Measurements from ENCODE around the gene SLC22A2.
"Not testable (repeated sequence)": the region's sequence is repeated elsewhere in the genome, so short reads cannot be mapped to it uniquely, and the experiment has no call there.

SLC22A2 gene

DNA sequence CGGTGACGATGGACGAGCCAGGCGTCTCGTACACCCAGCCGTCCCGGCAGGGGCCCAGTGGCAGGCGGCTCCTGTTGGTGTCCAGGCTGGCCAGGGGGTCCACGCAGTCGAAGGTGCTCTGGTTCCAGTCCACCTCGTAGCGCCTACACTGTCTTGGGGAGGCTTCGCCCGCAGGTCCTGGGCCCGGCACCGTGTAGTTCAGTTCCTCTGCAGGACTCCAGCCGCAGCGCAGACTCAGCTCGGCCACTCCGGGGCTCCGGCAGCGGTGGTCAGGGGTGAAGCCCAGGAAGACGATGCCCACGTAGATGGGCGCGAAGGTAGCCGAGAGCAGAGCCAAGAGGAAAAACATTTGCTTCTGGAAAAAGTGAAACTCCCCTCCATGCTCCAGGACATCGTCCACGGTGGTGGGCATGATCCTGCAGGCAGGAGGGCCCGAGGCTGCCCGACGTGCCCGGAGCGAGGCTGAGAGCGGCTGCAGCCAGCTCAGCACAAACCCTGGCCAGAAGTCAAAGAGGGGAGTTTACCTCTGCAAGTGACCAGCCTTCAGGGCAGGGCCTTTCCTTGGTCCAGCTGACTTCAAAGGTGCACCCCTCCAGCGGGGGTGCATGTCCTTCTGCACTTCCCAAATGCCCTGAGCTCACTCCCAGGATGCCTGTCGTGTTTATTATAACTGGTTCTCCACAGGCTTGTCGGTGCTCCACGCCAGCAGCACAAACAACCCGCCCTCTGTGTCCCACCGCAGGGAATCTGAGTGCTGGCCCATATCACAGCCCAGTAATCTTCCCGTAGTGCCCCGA lies at the start of gene SLC22A2:
Gene SLC22A2, minus strand, starts transcription at position 476 of the 797 bp plus-strand sequence. Its CDS starts 64 bp downstream, at position 412.
- DNase-seq (ENCODE audit: extremely low read depth, low read depth), result no peak
- no peak within 1 kb of the TSS for H3K4me3 ChIP-seq (replicated peaks; ENCODE audit: low read depth, low read length)
- TF ChIP-seq, protein P1, sequence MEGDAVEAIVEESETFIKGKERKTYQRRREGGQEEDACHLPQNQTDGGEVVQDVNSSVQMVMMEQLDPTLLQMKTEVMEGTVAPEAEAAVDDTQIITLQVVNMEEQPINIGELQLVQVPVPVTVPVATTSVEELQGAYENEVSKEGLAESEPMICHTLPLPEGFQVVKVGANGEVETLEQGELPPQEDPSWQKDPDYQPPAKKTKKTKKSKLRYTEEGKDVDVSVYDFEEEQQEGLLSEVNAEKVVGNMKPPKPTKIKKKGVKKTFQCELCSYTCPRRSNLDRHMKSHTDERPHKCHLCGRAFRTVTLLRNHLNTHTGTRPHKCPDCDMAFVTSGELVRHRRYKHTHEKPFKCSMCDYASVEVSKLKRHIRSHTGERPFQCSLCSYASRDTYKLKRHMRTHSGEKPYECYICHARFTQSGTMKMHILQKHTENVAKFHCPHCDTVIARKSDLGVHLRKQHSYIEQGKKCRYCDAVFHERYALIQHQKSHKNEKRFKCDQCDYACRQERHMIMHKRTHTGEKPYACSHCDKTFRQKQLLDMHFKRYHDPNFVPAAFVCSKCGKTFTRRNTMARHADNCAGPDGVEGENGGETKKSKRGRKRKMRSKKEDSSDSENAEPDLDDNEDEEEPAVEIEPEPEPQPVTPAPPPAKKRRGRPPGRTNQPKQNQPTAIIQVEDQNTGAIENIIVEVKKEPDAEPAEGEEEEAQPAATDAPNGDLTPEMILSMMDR (IDR thresholded peaks at IDR 0.05; ENCODE audit: low read depth, low read length, missing control alignments), result no peak

DNA sequence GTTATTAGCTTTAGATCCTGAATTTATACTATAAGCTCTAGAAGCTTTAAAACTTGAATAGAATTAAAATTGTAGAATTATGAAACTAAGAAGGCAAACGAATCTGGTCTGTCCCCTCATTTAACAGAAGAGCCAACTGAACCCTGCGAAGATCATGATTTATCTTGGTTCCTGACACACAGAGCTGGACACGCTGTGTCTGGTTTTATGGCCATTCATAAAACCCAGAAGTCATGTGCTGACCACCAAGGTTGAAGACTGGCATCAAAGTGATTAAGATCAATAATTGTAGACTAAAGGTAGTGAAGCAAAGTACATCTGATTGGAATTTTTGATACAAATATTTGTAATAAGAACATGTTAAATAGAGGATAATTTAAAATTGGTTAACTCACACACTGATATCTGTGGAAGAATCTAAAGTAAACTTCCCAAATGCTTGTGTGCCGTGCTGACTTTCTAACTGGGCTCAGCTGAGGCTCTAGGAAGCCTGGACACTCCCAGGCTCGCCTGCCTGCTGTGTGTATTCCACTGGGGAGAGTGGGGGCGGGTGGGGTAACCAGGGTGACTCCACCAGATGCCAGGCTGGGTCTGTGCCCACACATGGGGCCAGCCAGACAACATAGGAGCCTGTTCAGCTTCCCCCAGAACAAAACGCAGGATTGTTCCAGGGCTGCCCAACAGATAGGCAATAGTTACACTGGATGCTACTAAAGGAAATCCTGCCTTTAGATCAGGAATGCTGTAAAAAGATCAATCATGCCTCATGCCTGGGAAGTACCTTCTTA lies 47.5 kb upstream of the SLC22A2 start:
- TF ChIP-seq, protein P1 (IDR thresholded peaks at IDR 0.05; ENCODE audit: low read depth, low read length, missing control alignments), result no peak
- DNase-seq (ENCODE audit: extremely low read depth, low read depth), result no peak
- no peak overlapping the region for H3K4me3 ChIP-seq (replicated peaks; ENCODE audit: low read depth, low read length)

DNA sequence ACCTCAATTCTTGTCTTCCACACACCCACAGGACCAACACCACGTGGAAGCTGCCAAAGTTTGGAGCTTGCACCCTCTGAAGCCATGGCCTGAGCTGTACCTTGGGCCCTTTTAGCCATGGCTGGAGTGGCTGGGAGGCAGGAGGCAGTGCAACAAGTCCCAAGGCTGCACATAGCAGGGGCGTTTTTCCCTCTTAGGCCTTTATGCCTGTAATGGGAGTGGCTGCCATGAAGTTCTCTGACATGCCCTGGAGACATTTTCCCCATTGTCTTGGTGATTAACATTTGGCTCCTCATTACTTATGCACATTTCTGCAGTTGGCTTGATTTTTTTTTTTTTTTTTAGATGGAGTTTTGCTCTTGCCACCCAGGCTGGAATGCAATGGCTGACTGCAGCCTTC lies 45.2 kb upstream of the SLC22A2 start:
- TF ChIP-seq, protein P1 (IDR thresholded peaks at IDR 0.05; ENCODE audit: low read depth, low read length, missing control alignments), result no peak
- H3K4me3 ChIP-seq (replicated peaks; ENCODE audit: low read depth, low read length), result no peak overlapping the region
- no peak for DNase-seq (ENCODE audit: extremely low read depth, low read depth)

DNA sequence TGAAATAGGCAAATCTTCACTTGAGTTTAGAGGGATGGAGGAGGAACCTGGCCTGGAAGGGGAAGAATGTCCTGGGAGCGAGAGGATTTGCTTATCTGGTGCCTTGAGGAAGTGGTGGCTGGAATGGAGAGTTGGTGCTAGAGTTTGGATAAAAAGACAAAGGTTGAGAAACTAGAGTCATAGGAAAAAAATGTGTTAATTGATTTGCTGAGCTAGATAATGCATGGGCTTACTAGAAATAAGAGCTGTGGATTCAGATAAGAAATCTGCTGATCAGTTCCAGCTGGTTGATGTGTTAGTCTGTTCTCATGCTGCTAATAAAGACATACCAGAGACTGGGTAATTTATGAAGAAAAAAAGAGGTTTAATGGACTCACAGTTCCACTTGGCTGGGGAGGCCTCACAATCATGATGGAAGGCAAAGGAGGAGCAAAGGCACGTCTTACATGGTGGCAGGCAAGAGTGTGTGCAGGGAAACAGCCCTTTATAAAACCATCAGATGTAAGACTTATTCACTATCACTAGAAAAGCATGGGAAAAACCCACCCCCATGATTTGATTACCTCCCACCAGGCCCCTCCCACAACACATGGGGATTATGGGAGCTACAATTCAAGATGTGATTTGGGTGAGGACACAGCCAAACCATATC lies 43.9 kb upstream of the SLC22A2 start:
- not testable (repeated sequence) for H3K4me3 ChIP-seq (replicated peaks; ENCODE audit: low read depth, low read length); DNase-seq (ENCODE audit: extremely low read depth, low read depth)

DNA sequence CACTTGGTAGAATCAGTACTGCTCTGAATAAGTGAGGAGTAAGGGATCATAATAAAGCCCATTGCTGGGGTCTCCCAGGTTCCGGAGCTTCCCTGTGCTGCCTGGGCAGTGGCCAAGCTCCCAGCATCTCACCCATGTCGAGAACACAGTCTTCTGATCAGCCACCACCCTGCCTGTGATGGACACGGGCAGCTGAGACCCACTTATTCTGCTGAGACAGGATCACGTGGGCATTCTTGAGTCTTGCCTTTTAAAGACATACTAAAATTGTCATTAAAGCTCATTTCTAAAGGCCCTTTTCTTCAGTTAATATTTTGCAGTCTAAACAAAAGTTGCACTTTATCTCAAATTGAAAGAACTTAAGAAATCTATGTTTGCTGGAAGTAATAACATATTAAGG lies 42.7 kb upstream of the SLC22A2 start:
- TF ChIP-seq, protein P1 (IDR thresholded peaks at IDR 0.05; ENCODE audit: low read depth, low read length, missing control alignments), result no peak
- no peak overlapping the region for H3K4me3 ChIP-seq (replicated peaks; ENCODE audit: low read depth, low read length)
- DNase-seq (ENCODE audit: extremely low read depth, low read depth), result no peak

DNA sequence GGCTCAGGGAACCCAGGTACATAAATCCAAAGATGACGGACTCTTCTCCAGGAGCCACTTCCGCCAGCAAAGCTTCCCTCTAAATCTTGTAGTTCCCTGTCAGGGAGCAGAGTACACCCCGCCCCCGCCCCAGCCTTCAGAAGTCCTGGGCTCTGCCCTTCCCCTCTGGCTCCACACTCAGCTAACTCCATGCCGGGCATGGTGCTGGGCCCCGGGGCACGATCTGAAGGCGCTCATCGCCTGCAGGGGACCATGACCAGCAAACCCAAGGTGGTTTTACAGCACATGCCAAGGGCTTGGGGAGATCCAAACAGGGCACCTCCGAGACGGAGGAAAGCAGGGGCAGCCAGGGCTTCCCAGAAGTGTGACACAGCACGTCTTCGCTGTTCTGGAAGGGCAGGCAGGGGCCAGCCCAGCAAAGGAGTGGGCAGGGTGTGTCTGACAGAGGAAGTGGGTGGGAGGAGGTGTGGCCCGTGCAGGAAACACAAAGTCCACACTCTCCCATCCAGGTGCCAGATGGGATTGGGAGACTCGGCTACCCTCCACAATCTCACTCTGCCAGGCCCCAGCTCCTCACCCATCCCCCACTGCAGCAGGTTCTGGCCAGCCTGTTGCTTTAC lies 41.6 kb upstream of the SLC22A2 start:
- H3K4me3 ChIP-seq (replicated peaks; ENCODE audit: low read depth, low read length), result no peak overlapping the region
- no peak for DNase-seq (ENCODE audit: extremely low read depth, low read depth)
- TF ChIP-seq, protein P1 (IDR thresholded peaks at IDR 0.05; ENCODE audit: low read depth, low read length, missing control alignments), result no peak
